GM12874 (cell line): ENCODE results near the gene ETFA.

Experiments
- TF ChIP-seq, protein P1 (sequence below): IDR thresholded peaks from 2 replicates; pipeline ENCODE4 v1.5.1; 2011; ENCODE audit warnings: low read depth, mild to moderate bottlenecking, control low read depth, low read length, moderate library complexity; ENCODE audit not compliant: insufficient read depth

ETFA gene

DNA sequence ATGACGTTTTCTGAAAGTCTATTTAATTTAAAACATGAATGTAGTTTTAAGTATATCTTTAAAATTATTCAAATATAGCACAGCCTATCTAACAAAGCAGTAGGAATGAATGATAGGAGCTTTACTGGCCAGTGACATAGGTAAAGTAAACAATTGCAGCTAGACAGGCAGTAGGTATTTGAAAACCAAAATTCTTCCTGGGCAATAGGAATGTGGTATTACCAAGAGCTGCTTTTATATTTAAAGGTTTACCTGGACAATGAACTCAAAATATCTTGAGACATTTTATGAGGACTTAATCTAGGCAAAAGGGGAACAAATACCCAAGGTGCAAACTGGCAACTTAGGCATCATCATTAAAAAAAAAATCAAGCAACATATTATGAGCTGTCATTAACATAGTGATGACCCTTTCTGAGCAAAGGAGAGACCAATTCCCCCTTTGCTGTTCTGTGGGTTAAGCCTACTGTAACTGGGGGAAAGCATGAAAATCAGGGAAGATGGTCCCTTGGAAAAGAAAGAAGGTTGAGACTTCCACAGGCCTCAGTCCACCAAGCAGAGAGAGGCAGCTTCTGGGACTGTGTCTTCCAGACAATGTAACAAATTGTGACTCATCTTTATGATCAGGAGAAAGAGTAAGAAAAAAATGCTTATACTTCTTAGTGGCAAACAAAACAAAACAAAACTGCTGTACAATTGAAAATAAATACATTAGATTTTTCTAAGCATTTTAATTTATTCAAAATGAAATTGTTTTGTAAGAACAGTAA, 38.2 kb upstream of the ETFA start:
- TF ChIP-seq, protein P1, sequence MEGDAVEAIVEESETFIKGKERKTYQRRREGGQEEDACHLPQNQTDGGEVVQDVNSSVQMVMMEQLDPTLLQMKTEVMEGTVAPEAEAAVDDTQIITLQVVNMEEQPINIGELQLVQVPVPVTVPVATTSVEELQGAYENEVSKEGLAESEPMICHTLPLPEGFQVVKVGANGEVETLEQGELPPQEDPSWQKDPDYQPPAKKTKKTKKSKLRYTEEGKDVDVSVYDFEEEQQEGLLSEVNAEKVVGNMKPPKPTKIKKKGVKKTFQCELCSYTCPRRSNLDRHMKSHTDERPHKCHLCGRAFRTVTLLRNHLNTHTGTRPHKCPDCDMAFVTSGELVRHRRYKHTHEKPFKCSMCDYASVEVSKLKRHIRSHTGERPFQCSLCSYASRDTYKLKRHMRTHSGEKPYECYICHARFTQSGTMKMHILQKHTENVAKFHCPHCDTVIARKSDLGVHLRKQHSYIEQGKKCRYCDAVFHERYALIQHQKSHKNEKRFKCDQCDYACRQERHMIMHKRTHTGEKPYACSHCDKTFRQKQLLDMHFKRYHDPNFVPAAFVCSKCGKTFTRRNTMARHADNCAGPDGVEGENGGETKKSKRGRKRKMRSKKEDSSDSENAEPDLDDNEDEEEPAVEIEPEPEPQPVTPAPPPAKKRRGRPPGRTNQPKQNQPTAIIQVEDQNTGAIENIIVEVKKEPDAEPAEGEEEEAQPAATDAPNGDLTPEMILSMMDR: no peak

GRCh38 chr15:76347482-76348055, 36.3 kb upstream of the ETFA start:
- TF ChIP-seq, protein P1: no peak

DNA sequence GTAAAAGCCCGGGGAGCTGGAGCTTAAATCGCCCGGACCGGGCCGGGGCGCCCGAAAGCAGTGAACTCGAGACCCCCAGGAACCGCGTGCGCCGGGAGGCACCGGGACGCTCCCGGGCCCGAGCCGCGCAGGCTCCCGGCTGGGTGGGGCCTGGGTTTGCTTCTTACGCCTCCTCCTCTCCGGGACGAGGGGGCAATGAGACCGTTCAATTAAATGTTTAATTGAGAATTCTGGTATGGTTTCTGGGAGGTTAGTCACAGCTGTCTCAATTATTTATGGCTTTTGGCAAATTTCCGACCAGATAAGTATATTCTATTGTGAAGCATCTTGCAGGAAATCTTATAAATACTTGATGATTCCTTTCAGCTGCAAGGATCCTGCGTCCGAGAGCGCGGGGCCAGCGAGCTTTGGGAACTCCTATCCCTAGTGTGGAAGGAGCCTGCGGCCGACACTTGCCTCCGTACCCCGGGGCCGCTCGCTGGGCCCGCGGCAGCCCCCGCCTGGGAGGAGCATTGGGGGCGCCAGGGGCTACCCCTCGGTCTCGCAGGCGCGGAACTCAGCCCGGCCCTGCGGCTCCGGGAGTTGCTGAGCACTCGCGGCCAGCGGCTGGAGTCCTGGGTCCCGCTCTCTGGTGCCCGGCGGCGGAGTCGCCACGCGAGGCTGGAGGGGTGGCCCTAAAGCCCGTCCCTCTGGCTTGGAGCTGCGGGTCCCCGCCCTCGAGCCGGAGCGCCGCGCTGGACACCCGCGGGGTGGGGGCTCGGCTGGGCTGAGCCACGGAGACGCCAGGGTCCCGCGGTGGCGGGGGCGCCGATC, 35.6 kb upstream of the ETFA start:
- TF ChIP-seq, protein P1: no peak

DNA sequence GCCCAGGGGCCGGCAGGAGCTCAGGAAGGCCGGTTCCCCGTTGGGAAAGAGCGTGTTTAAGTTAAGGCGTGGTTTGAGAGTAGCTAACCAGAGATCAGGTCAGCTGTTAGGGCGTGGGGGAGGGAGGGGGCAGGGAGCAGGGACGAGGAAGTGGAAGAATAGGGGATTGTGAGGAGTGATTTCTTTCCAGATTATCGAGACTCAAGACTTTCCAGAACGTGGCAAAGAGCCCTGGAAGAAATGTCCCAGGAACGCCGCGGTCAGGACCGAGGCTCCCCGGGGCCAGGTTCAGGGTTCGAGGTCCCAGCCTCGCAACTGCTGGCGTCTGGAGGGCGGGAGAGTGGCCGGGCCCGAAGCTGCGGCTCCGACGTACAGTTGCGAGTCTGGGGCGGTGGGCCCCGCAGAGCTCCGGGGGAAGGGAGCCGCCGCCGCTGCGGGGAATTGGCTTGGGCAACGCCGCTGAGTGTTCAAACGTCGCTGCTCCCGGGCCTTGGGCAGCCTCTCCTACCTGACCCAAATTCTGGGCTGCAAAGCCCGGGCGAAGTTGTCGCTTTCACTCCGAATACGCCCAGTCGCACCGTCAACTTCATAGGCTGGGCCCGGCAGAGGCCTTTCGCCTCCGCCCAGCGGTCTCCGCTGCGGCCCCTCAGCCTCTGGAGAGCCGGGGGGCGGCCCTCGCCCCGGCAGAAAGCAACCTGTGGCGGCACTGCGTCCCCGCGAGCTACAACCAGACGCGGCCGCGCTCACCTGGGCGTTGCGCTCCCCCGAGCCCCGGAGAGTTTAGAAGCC, 34.8 kb upstream of the ETFA start:
- TF ChIP-seq, protein P1: no peak

GRCh38 chr15:76345583-76345879, 34.3 kb upstream of the ETFA start:
- TF ChIP-seq, protein P1: no peak

DNA sequence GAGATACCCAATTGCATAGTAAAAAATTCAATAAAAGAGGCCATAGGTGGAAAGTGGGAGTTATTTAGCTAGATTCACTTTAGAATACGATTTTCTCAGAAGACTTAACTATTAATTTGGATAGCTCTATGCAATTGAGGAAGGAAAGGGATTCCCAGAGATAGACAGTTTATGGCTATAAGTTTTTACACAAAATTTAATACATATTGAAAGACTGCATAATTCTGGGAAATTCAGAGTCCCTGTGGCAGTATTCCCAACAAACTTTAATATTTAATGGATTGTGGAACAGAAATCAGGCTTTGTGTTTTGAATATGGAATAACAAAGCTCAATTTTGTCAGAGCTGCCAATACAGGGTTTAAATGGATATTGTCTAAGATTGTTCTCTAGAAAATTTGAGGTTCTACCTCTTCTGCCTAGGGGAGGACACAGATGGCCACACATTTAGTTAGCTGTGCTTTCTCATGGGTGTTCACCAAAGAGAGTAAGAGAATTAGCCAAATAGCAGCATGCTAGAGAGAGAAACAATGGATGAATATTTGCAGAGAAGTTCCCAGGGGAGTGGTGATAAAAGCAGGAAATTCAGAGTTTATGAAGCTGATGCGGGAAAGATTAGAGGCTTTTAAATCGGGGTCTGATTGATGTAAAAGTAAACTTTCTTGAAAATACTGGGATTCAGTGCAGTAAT, 33.8 kb upstream of the ETFA start:
- TF ChIP-seq, protein P1: no peak
